OCI-M1 (cell line): ENCODE results near the gene CD96.
"Not testable (repeated sequence)": the region's sequence is repeated elsewhere in the genome, so short reads cannot be mapped to it uniquely, and the experiment has no call there.

Experiments
- DNase-seq: peaks from one replicate; lab custom pipeline; 2025; lab: John Stamatoyannopoulos, UW

The CD96 gene

GRCh38 chr3:111627092-111627491, 85.1 kb downstream of the CD96 start:
- DNase-seq = no peak

DNA sequence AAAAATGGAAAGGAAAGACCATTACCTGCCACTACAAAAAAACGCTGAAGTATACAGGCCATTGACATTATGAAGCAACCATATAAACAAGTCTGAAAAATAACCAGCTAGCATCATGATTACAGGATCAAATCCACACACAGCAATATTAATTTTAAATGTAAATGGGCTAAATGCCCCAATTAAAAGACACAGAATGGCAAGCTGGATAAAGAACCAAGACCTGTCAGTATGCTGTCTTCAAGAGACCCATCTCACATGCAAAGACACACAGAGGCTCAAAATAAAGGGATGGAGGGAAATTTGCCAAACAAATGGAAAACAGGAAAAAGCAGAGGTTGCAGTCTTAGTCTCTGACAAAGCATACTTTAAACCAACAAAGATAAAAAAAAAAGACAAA, 87.0 kb downstream of the CD96 start:
- DNase-seq = not testable (repeated sequence)

DNA sequence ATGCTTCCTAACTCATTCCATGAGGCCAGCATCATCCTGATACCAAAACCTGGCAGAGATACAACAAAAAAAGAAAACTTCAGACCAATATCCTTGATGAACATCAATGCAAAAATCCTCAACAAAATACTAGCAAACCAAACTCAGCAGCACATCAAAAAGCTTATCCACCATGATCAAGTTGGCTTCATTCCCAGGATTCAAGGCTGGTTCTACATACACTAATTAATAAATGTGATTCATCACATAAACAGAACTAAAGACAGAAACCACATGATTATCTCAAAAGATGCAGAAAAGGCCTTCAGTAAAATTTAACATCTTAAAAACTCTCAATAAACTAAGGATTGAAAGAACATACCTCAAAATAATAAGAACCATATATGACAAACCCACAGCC, 88.6 kb downstream of the CD96 start:
- DNase-seq = not testable (repeated sequence)

GRCh38 chr3:111635403-111635802, 93.4 kb downstream of the CD96 start:
- DNase-seq = no peak

- DNase-seq = no peak
These were observed 94.4 kb downstream of the CD96 start for GRCh38 chr3:111636366-111636885.

- no peak for DNase-seq
These were observed 97.3 kb downstream of the CD96 start for GRCh38 chr3:111639316-111639715.

GRCh38 chr3:111648991-111649579, 107.1 kb downstream of the CD96 start:
- no peak for DNase-seq

DNA sequence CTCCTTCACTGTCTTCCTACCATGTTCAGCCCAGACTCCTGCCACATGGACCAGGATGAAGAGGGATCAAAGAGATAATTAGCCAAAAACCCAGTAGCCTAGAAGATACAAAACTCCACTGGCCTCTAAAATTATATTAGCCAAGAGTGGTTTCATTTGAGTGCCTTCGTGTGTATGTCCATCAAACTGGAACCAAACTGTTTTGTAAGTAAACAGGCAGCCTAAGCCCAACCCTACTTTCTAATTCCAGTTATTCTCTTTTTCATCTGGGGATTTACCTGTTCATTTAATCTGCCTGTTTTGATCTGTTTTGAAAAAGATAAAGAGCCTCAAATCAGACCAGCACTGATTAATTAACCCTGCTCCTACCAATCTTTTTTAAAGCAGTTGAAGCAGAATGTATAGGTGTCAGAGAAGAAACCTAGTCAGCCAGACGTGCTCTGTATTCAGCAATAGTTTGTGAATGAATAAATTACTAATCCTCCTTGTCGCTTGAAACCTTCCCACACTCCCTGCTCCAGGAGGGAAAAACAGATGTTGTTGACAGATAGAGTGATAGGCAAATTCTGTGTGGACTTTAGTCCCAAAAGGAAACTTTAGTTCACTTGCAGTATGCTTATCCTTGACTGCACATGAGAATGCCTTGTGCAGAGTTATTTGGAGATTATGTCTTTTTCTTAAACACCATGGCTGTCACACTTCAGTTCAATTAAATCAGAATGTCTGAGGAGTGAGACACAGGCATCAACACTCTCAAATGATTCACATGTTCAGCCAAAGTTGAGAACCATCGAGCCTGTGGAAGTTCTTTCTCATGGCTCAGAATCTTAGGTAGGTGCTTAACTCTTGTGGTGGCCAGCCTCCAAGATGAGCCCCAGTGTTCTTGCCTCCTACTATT, 108.6 kb downstream of the CD96 start:
- DNase-seq = no peak

GRCh38 chr3:111652492-111653180, 110.6 kb downstream of the CD96 start:
- DNase-seq = no peak

DNA sequence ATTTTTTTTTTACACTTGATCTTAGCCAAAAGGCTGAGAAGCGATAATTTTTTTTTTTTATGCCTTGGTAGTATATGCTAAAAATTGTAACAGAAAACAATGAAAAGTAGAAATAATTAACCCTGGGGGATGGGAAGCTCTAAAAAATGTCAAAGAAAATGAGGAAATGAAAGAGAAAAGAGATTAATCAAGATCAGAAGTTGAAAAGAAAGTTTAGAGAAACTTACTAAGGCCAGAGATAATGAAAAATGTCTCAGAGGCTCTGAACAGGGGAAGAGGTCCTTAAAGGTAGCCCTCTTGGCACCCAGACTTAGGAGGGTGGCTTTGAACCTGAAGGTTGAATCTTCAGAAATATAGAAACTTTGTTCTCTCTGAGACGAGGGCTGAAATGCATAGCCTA, 111.8 kb downstream of the CD96 start:
- no peak for DNase-seq

- no peak for DNase-seq
These were observed 120.0 kb downstream of the CD96 start for GRCh38 chr3:111662012-111662411.

DNA sequence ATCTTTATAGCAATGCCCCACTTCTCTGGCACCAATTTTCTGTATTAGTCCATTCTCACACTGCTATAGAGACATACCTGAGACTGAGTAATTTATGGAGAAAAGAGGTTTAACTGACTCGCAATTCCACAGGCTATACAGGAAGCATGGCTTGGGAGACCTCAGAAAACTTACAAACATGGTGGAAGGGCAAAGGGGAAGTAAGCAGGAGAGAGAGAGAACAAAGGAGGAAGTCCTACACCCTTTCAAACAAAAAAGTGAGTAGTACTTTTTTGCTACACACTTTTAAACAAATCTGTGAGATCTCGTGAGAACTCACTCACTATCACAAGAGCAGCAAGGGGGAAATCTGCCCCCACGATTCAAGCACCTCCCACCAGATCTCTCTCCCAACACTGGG, 120.9 kb downstream of the CD96 start:
- DNase-seq = peak; percentile 16

DNA sequence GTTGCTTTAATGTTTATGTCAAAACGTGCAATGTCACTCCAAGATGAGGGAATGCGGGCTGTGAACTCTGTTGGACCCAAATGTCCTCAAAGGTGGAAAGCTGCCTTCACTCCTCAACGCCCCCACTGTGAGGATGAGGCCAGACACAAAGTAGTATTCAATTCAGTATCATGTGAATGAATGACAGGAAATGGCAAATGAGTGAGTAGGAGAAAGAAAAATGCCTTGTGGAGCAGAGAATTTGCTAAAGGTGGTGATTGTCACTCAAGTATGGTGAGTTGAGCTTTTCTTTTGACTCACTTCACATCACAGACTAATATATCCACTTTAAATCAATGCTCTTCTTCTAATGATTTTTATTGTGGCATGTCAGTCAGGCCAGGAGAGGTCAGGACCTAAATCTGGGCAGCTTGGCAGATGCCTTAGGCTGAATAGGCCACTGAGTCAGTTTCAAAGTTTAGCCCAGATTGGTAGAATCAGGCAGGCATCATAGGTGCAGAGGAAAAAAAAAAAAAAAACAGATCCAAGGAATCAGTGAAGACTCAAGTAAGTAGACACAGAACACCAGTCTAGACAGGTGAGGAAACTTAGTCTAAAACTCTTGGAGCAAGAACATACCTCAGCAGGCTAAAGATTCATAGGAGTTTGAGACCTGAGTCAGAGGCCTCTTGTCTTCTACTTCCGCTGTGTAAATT, 124.2 kb downstream of the CD96 start:
- DNase-seq = no peak

- no peak for DNase-seq
These were observed 125.2 kb downstream of the CD96 start for GRCh38 chr3:111667170-111667569.

DNA sequence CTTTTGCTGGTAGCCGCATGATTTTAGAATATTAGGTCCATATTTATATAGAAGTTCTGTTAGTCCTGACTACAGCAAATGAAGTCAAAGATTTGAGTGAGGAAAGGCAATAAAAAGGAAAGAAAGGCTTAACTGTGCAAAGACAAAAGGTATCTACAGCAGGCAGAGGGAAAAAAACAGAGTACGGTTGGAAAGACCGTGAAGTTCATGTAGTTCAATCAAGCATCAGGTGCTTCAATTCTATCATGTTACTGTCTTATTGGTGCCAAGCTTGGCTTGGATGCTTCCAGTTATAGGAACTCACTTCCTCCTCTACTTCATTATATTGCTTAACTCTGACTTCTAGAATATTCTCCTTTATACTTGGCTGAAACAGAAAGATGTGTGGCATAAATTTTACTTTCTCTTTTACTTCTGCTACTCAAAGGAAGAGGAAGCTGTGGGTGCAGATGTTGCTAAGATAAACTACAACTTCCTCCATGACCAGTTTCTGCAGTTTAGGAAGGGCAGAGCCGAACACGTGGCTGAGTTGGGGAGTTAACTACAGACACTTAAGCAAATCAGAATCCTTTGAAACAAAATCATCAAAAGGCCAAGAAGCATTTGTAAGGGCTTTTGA, 125.7 kb downstream of the CD96 start:
- DNase-seq = peak; percentile 96

- DNase-seq = no peak
These were observed 126.3 kb downstream of the CD96 start for GRCh38 chr3:111668326-111668725.

DNA sequence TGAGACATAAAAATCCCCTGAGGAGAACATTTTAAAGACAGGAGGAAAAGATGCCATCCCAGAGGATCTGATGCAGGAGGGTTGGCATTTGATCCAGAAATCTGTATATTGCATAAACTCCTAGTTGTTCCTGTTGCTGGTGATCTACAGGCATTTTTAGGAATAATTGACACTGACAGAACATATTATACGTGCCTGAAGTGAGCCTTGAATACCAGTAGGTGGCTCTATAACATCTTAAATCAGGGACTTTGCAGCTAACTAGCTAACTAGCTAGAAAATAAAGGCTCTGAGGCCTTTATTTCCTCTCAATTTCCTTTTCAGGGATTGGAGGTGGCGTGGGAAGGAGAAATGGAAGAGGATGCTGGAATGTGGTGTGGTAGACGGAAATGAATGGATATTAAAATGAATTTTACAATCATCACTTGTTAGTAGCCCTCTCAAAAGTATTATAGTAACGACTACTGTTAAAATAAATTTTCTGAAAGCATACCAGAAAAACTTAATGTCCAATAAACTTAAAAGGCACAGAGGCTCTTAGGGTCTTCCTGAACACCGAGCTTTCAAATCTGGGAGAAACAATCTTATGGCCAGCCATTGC, 127.0 kb downstream of the CD96 start:
- peak; percentile 74 for DNase-seq

- peak; percentile 4 for DNase-seq
These were observed 128.1 kb downstream of the CD96 start for GRCh38 chr3:111669926-111670630.

DNA sequence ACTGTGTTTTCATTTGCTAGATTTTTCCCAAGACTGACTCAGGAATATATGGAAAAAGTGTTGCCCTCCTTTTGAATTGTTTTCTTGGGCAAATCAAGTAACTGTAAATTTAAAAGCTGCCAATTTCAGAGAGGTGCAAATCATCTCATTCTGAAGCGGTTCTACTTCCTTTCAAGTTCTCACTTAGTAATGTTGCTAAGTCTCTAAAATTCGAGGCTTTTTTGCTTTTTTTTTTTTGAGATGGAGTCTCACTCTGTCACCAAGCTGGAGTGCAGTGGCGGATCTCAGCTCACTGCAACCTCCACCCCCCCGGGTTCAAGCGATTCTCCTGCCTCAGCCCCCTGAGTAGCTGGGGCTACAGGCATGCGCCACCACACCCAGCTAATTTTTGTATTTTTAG, 130.5 kb downstream of the CD96 start:
- DNase-seq = not testable (repeated sequence)

DNA sequence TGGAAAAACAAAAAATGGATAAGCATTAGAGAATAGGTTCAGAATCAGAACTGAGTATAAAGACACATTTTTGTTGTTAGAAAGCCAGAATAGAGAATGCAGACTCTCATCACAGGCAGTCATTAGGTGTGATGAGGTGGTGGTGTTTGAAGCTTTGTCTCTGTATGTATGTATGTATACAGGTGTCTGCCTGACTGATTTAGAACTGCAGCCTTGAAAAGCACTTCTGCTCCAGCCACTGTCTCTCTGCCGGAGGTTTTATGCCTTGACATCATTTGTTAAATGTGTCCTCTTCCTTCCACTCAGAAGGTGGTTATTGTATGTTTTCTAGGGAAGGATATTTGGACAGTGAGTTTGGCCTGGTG, 133.8 kb downstream of the CD96 start:
- no peak for DNase-seq
